IPS-NIHi7 (cell line): ENCODE results near the gene EFNB2.

Experiments
- DNase-seq: peaks from one replicate; pipeline ENCODE4 v3.0.0; 2012; ENCODE audit warnings: mixed read lengths; ENCODE audit errors: extremely low spot score

EFNB2 gene

GRCh38 chr13:106525865-106526264 lies 9.6 kb downstream of the EFNB2 start:
- DNase-seq = no peak

GRCh38 chr13:106524108-106524507 lies 11.4 kb downstream of the EFNB2 start:
- DNase-seq = no peak

- no peak for DNase-seq
These were observed 11.9 kb downstream of the EFNB2 start for GRCh38 chr13:106523576-106523975.

GRCh38 chr13:106522898-106523525 lies 12.4 kb downstream of the EFNB2 start:
- DNase-seq = no peak

GRCh38 chr13:106522112-106522705 lies 13.3 kb downstream of the EFNB2 start:
- no peak for DNase-seq

GRCh38 chr13:106521095-106521799 lies 14.2 kb downstream of the EFNB2 start:
- no peak for DNase-seq

- no peak for DNase-seq
These were observed 15.0 kb downstream of the EFNB2 start for GRCh38 chr13:106520251-106521054.

GRCh38 chr13:106518512-106518911 lies 16.9 kb downstream of the EFNB2 start:
- DNase-seq = no peak

- DNase-seq = no peak
These were observed 18.2 kb downstream of the EFNB2 start for GRCh38 chr13:106517109-106517847.

- DNase-seq = no peak
These were observed 19.7 kb downstream of the EFNB2 start for GRCh38 chr13:106515635-106516254.

- no peak for DNase-seq
These were observed 20.4 kb downstream of the EFNB2 start for GRCh38 chr13:106514928-106515634.

GRCh38 chr13:106513025-106513983 lies 22.2 kb downstream of the EFNB2 start:
- no peak for DNase-seq

- no peak for DNase-seq
These were observed 27.7 kb downstream of the EFNB2 start for GRCh38 chr13:106507560-106508274.

GRCh38 chr13:106506286-106506685 lies 29.2 kb downstream of the EFNB2 start:
- DNase-seq = no peak

- no peak for DNase-seq
These were observed 29.7 kb downstream of the EFNB2 start for GRCh38 chr13:106505732-106506131.

GRCh38 chr13:106505295-106505694 lies 30.2 kb downstream of the EFNB2 start:
- DNase-seq = no peak

- DNase-seq = no peak
These were observed 31.6 kb downstream of the EFNB2 start for GRCh38 chr13:106503730-106504453.

GRCh38 chr13:106503272-106503671 lies 32.2 kb downstream of the EFNB2 start:
- DNase-seq = no peak
